HG02852 (cell line): ENCODE results near the gene MVB12B.

Experiments used
- ATAC-seq: cut with Tn5 transposase; IDR thresholded peaks from one replicate; pipeline ENCODE4 v1.9.1; 2021; ENCODE audit warnings: mild to moderate bottlenecking, moderate library complexity; ENCODE audit not compliant: unreplicated experiment

The MVB12B gene

GRCh38 chr9:126329476-126330275 lies 3.0 kb downstream of the MVB12B start:
- ATAC-seq, result no peak

- ATAC-seq, result no peak
These were observed 3.9 kb downstream of the MVB12B start for GRCh38 chr9:126330536-126330935.

GRCh38 chr9:126331964-126332748 lies 5.5 kb downstream of the MVB12B start:
- no peak for ATAC-seq

- no peak for ATAC-seq
These were observed 8.3 kb downstream of the MVB12B start for GRCh38 chr9:126334721-126335621.

GRCh38 chr9:126335837-126336735 lies 9.5 kb downstream of the MVB12B start:
- no peak for ATAC-seq

- no peak for ATAC-seq
These were observed 10.2 kb downstream of the MVB12B start for GRCh38 chr9:126336736-126337325.

- ATAC-seq, result no peak
These were observed 11.2 kb downstream of the MVB12B start for GRCh38 chr9:126337729-126338372.

- ATAC-seq, result no peak
These were observed 12.3 kb downstream of the MVB12B start for GRCh38 chr9:126338945-126339344.

GRCh38 chr9:126341426-126341825 lies 14.8 kb downstream of the MVB12B start:
- no peak for ATAC-seq

GRCh38 chr9:126341902-126342301 lies 15.3 kb downstream of the MVB12B start:
- ATAC-seq, result no peak

- ATAC-seq, result no peak
These were observed 16.0 kb downstream of the MVB12B start for GRCh38 chr9:126342621-126343031.

- no peak for ATAC-seq
These were observed 16.7 kb downstream of the MVB12B start for GRCh38 chr9:126343271-126343700.

GRCh38 chr9:126346031-126346430 lies 19.4 kb downstream of the MVB12B start:
- ATAC-seq, result no peak

- ATAC-seq, result no peak
These were observed 20.5 kb downstream of the MVB12B start for GRCh38 chr9:126347093-126347492.

GRCh38 chr9:126347911-126348760 lies 21.5 kb downstream of the MVB12B start:
- no peak for ATAC-seq

GRCh38 chr9:126348911-126349550 lies 22.4 kb downstream of the MVB12B start:
- ATAC-seq, result no peak

- ATAC-seq, result no peak
These were observed 28.5 kb downstream of the MVB12B start for GRCh38 chr9:126354887-126355770.
